NCI-H748 (cell line): Measurements from ENCODE around the gene COL23A1.

Experiments used
- DNase-seq: peaks from one replicate; lab custom pipeline; 2025; ENCODE audit not compliant: unreplicated experiment; lab: John Stamatoyannopoulos, UW

The COL23A1 gene

GRCh38 chr5:178478370-178478769 lies 111.8 kb downstream of the COL23A1 start:
- no peak for DNase-seq

GRCh38 chr5:178477802-178478201 lies 112.4 kb downstream of the COL23A1 start:
- no peak for DNase-seq

- no peak for DNase-seq
Observed at GRCh38 chr5:178476972-178477754, 113.0 kb downstream of the COL23A1 start.

DNA sequence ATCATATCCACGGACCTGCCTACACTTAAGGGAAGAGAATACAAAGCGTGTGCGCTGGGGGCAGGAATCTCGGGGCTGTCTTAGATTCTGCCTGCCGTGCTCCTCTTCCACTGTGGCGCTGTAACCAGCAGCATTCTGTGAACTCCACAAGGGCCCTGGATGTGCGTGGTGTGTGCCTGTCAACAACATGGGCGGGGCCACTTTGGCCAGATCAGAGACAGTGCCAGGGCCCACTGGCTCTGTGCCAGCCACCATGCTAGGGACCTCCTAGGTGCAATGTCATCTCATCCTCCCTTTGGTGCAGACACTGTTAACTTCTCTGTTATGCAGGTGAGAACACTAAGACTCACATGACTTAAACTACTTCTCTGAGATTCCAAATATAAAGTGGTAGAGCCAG lies 113.7 kb downstream of the COL23A1 start:
- DNase-seq, result peak; percentile 30

- DNase-seq, result no peak
Observed at GRCh38 chr5:178475422-178475821, 114.8 kb downstream of the COL23A1 start.

DNA sequence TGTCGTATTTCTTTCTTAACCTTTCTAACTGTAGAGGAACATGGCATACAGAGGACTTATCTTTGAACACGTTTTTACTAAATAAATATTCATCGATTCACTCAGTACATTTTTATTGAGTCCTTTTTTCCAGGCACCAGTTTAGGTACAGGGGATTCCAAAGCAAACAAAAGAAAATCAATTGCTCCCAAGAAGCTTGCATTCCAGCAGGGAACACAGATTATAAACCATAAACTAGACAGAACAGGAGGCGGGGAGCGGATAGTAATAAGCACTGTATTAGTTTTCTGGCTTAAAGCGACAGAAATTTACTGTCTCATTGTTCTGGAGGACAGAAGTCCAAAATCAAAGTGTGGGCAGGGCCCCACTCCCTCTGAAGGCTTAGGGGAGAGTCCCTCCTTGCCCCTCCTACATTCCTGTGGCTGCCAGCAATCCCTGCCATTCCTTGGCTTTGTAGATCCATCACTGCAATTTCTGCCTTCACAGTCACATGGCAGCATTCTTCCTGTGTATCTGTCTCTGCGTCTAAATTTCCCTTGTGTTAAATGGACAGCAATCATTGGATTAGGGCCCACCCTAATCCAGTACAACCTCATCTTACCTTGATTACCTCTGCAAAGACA lies 115.5 kb downstream of the COL23A1 start:
- DNase-seq, result no peak

- DNase-seq, result no peak
Observed at GRCh38 chr5:178473854-178474253, 116.3 kb downstream of the COL23A1 start.

GRCh38 chr5:178472138-178472537 lies 118.1 kb downstream of the COL23A1 start:
- DNase-seq, result no peak

GRCh38 chr5:178471711-178472110 lies 118.5 kb downstream of the COL23A1 start:
- no peak for DNase-seq

GRCh38 chr5:178470760-178471025 lies 119.5 kb downstream of the COL23A1 start:
- no peak for DNase-seq

- DNase-seq, result peak; percentile 11
Observed at GRCh38 chr5:178469975-178470759, 120.0 kb downstream of the COL23A1 start.

GRCh38 chr5:178469011-178469974 lies 120.9 kb downstream of the COL23A1 start:
- DNase-seq, result no peak

GRCh38 chr5:178468196-178468685 lies 122.0 kb downstream of the COL23A1 start:
- DNase-seq, result no peak

DNA sequence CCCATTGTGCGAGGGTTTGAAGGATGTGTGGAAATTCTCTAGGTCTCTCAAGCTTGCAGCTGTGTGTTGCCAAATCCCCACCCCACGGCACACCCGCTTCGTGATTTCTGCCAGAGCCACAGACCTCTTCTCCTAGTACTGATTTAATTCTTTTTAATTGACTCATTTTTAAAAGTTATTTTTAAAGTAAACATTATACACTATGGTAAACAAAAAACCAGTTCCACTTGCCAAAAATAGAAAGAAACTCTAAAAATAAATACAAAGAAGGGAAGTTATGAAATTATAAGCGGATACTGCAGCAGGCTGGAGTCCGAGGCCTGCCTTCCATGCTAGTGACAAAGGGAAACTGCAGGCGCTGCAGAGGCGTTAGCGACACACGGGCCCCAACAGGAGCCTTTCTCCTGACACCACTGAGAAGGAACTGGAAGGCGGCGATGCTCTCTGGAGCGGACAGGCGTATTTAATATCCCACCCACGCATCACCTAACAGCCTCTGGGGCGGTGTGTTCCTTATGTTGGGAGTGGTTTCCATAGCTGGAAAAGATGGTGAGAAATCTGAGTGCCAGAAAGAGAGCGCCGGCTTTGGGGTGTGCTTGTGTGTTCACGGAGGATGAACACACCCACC lies 122.5 kb downstream of the COL23A1 start:
- no peak for DNase-seq

DNA sequence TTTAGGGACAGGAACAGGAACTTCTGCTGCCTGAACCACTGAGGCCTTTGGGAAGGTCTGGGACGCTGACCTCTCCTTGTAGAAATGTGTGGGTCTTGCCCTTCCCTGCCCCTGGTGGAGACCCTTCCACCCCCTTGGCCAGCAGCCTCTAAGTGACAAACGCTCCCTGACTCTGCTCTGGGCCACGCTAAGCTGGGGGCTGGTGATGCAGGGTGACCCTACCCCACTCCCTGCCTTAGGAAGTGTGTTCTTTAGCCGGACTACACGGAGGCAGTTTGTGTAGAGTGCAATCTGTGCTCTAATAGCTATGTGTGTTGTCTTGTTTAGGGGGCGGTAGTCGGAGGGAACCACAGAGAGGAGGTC lies 123.0 kb downstream of the COL23A1 start:
- no peak for DNase-seq

- DNase-seq, result no peak
Observed at GRCh38 chr5:178466342-178466741, 123.9 kb downstream of the COL23A1 start.

DNA sequence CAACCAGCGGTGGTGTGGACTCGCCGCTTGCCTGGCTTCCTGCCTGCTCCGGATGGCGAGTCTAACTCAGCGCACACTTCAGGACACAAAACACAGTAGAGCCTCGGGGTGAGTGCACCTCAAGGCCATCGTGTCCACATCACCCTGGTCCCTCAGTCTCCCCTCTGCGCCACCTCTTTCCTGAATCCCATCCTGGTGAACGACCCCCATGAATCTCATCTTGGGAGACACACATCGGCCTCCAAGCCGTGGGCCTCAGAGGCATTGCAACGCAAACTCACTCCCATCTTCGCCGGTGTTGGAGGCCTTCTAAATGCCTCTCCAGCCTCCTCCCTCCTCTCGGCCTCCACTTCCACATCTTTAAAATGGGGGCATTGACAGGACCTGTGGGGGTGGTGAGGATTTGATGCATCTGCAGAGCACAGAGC lies 124.3 kb downstream of the COL23A1 start:
- no peak for DNase-seq

- DNase-seq, result no peak
Observed at GRCh38 chr5:178465228-178465860, 124.8 kb downstream of the COL23A1 start.

GRCh38 chr5:178464431-178465048 lies 125.7 kb downstream of the COL23A1 start:
- DNase-seq, result no peak
